Measurements from ENCODE around the gene ZNF207.
"Not testable (repeated sequence)": the region's sequence is repeated elsewhere in the genome, so short reads cannot be mapped to it uniquely, and the experiment has no call there.

ZNF207 gene

DNA sequence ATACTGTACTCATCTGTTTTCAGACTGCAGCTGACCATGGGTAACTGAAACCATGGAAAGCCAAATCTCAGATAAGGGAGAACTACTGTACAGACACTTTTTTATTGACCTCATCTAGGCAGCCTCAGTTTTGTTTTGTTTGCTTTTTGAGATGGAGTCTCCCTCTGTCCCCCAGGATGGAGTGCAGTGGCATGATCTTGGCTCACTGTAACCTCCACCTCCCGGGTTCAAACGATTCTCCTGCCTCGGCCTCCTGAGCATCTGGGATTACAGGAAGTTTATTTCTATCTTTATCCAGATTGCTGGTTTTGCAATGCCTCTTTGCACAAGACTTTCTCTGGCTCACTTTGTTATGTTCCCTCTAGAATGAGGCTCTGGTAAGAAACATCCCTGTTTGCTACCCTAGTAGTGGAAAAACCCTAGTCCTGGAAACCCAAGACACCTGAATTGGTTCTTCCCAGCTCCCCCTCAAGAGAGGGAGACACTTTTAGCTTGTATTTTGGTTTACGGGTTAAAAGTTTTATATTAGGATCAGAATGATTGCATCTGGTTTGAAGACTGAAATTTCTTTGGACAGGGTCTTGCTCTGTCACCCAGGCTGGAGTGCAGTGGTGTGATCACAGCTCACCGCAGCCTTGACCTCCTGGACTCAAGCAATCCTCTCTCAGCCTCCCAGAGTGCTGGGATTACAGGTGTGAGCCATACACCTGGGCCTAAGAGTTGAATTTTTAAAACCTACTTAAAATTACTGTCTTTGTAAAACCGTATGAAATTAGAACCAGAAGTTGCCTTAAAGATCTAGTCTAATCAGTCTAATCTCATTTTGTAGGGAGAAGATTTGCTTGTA, 38.9 kb downstream of the ZNF207 start:
- no peak for DNase-seq

DNA sequence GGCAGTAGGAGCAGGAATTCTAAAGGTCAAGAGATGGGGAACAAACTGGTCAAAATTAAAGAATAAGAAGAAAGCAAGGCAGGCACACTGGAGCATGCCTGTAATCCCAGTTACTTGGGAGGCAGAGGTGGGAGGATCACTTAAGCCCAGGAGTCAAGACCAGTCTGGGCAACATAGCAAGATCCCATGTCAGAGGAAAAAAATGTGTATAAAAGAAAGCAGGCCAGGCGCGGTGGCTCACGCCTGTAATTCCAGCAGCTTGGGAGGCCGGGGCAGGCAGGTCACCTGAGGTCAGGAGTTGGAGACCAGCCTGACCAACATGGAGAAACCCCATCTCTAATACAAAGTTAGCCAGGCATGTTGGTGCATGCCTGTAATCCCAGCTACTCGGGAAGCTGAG, 43.9 kb downstream of the ZNF207 start:
- no peak for DNase-seq

DNA sequence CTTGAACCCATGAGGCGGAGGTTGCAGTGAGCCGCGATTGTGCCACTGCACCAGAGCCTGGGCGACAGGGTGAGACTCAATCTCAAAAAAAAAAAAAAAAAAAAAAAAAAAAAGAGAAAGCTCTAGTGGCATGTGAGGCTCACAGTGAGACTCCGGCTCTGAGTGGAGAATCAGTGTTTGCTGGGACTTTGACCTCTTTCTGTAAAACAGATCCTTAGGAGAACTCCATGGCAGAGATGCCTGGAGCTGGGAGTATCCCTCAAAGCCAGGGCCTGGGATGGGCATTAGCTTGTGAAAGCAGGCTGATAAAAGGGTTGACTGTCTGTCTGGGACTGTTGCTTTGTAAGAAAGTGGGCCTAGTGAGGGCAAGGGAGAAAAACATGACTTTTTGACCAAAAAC, 46.4 kb downstream of the ZNF207 start:
- no peak for DNase-seq

DNA sequence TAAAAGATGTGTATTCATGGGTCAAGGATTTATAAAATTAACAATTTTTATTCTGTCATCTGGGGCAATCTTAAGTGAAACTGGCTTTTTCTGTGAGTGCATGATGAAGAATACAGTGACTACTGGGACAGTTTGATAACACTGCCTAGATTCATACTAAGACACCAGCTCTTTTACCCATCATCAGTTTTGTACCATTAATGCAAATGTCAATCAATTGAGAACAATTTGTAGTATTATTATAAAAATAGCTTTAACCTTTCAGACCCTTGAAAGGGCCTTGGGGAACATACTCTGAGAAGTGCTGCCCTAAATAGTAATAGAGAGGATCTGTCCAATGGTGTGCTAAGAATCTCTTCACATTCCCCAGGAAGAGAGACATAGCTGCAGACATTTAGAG, 49.0 kb downstream of the ZNF207 start:
- no peak for DNase-seq

DNA sequence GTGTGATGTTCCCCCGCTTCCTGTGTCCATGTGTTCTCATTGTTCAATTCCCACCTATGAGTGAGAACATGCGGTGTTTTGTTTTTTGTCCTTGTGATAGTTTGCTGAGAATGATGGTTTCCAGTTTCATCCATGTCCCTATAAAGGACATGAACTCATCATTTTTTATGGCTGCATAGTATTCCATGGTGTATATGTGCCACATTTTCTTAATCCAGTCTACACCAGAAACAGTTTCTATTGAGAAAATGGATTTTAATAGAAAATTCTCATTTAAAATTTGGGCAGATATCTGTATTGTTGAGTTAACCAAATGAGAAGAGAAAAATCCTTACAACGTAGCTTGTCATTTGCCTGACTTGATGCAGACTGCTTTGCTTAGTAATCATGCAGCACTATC, 60.1 kb downstream of the ZNF207 start:
- DNase-seq: not testable (repeated sequence)

DNA sequence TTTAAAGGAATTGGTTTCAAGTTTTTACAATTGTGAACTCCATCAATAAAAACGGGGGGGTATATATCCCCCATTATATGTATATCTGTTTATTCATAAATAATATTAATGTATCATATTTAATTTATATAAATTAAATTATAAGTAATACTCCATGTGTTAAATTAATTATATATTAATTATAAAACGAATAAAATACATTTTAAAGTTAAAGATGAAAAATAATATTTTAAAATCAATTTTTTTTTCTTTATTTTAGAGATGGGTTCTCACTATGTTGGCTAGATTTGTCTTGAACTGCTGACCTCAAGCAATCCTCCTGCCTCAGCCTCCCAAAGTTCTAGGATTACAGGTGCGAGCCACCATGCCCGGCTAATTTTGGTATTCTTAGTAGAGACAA, 76.9 kb downstream of the ZNF207 start:
- no peak for DNase-seq

DNA sequence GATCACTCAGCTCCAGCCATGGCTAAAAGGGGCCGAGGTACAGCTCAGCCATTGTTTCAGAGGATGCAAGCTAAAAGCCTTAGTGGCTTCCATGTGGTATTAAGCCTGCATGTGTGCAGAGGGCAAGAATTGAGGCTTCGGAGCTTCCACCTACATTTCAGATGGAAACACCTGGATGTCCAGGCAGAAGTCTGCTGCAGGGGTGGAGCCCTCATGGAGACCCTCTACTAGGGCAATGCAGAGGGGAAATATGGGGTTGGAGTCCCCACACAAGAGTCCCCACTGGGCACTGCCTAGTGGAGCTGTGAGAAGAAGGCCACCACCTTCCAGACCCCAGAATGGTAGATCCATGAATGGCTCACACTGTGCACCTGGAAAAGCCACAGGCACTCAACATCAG, 79.6 kb downstream of the ZNF207 start:
- DNase-seq: no peak

Measured in right hindlimb (tissue), 1 donor.